HFFc6 (cell line): ENCODE results near the gene ADGRA1. TPM values are rescaled to one million over a fixed set of nuclear protein-coding genes. Genes with fewer than 3 reads are reported as not detected.

ENCODE experiments used
- DNase-seq: peaks from one replicate; pipeline ENCODE4 v3.0.0-alpha.2; 2018
- H3K27ac Mint-ChIP-seq: 2 replicates; pipeline ENCODE4 v1.8.0; 2020; ENCODE audit warnings: mild to moderate bottlenecking, mixed read lengths
- H3K27me3 Mint-ChIP-seq: 2 replicates; pipeline ENCODE4 v1.8.0; 2021; ENCODE audit warnings: mild to moderate bottlenecking, moderate library complexity, mixed read lengths; ENCODE audit not compliant: insufficient read depth
- H3K36me3 Mint-ChIP-seq: 2 replicates; pipeline ENCODE4 v1.8.0; 2021; ENCODE audit warnings: low read depth, mixed read lengths
- H3K4me1 Mint-ChIP-seq: 2 replicates; pipeline ENCODE4 v1.8.0; 2020; ENCODE audit warnings: low read depth, mixed read lengths
- H3K4me3 Mint-ChIP-seq: 2 replicates; pipeline ENCODE4 v1.8.0; 2020; ENCODE audit warnings: mild to moderate bottlenecking, moderate library complexity, mixed read lengths
- H3K9me3 Mint-ChIP-seq: 2 replicates; pipeline ENCODE4 v1.8.0; 2020; ENCODE audit warnings: mild to moderate bottlenecking, mixed read lengths
- total RNA-seq, 6 experiments: library from RNA; stranded (reverse); fragmentation: NEBNext Ultra II Directional; extraction: Animal tissue kit (Norgen Biotek cat#: 25700); gene quantifications; 2 replicates in 1 of 6; 3 replicates in 5 of 6; pipeline ENCODE4 v1.2.3, GENCODE V29; 2021
- TF ChIP-seq, protein P1 (sequence below): fragments of 200-600 bp; sonication (generic); IDR thresholded peaks from 2 replicates; pipeline ENCODE4 v1.5.0; 2021; ENCODE audit warnings: antibody characterized with exemption, mild to moderate bottlenecking

Gene ADGRA1
- total RNA-seq, 6 experiments from 2014 or later, result not detected

DNA sequence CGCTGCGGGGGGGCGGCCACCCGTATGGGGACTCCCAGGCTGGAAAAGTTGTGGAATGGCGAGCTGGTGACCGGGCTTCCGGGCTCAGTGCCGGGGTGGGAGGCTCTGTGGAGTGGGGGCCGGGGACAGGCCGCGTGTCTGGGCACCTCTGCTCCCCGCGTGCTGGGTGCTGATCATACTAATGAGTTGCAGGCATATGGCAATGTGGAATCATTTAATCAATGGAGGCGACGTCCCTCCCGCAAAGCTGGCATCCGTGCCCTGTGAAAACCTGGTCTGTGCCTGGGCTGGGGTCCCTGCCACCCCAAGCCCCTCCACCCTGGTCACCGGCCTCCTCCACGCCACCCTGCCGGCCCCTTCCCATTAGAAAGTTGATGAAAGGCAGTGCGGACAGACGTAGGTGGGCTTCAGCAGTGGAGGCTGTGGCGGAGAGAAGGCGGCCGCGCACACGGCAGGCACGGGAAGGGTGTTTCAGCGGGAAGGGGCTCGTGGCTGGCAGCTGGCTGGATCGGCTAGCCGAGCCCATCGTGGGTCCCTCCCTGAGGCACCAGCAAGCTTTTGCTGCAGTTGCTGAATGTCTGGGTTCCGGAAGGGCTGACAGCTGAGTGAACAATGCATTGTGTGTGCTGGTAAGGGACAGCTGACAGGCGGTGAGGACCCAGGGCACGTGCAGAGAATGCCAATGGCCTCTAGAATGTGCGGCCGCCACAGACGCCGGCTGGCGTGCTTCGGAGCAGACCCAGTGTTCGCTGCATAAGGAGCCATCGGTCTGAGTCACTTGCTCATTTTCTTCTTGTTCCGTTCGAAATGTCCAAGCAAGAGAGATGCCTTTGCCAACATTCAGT is 1.5 kb downstream of the ADGRA1 start:
- H3K27me3 Mint-ChIP-seq, result peaks cover 19% of the 10 kb centered on the region
- no peaks in the 10 kb centered on the region for H3K9me3 Mint-ChIP-seq
- TF ChIP-seq, protein P1, sequence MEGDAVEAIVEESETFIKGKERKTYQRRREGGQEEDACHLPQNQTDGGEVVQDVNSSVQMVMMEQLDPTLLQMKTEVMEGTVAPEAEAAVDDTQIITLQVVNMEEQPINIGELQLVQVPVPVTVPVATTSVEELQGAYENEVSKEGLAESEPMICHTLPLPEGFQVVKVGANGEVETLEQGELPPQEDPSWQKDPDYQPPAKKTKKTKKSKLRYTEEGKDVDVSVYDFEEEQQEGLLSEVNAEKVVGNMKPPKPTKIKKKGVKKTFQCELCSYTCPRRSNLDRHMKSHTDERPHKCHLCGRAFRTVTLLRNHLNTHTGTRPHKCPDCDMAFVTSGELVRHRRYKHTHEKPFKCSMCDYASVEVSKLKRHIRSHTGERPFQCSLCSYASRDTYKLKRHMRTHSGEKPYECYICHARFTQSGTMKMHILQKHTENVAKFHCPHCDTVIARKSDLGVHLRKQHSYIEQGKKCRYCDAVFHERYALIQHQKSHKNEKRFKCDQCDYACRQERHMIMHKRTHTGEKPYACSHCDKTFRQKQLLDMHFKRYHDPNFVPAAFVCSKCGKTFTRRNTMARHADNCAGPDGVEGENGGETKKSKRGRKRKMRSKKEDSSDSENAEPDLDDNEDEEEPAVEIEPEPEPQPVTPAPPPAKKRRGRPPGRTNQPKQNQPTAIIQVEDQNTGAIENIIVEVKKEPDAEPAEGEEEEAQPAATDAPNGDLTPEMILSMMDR, result no peak
- H3K27ac Mint-ChIP-seq, result no peak overlapping the region
- H3K4me3 Mint-ChIP-seq, result no peak overlapping the region
- no peak for DNase-seq
- H3K36me3 Mint-ChIP-seq, result no peaks in the 10 kb centered on the region
- H3K4me1 Mint-ChIP-seq, result no peaks in the 10 kb centered on the region

- no peaks in the 10 kb centered on the region for H3K9me3 Mint-ChIP-seq
- DNase-seq, result no peak
- H3K27me3 Mint-ChIP-seq, result peaks cover 25% of the 10 kb centered on the region
- TF ChIP-seq, protein P1, result no peak
- H3K4me1 Mint-ChIP-seq, result no peaks in the 10 kb centered on the region
- no peak overlapping the region for H3K27ac Mint-ChIP-seq
- H3K4me3 Mint-ChIP-seq, result no peak overlapping the region
- H3K36me3 Mint-ChIP-seq, result no peaks in the 10 kb centered on the region
Observed at GRCh38 chr10:133090101-133090500, 2.4 kb downstream of the ADGRA1 start.

- Mint-ChIP-seq H3K27ac (no peak overlapping the region), H3K4me1 (no peaks in the 10 kb centered on the region), H3K4me3 (no peak overlapping the region), H3K9me3 (no peaks in the 10 kb centered on the region), H3K27me3 (peaks cover 25% of the 10 kb centered on the region), H3K36me3 (no peaks in the 10 kb centered on the region)
- TF ChIP-seq, protein P1, result no peak
- DNase-seq, result no peak
Observed at GRCh38 chr10:133090654-133091053, 2.9 kb downstream of the ADGRA1 start.

GRCh38 chr10:133091316-133091715 is 3.6 kb downstream of the ADGRA1 start:
- Mint-ChIP-seq H3K4me1 (no peaks in the 10 kb centered on the region), H3K4me3 (no peak overlapping the region), H3K27ac (no peak overlapping the region), H3K36me3 (no peaks in the 10 kb centered on the region), H3K27me3 (peaks cover 25% of the 10 kb centered on the region), H3K9me3 (no peaks in the 10 kb centered on the region)
- no peak for DNase-seq
- TF ChIP-seq, protein P1, result no peak

GRCh38 chr10:133093291-133093690 is 5.6 kb downstream of the ADGRA1 start:
- no peaks in the 10 kb centered on the region for H3K9me3 Mint-ChIP-seq
- H3K27me3 Mint-ChIP-seq, result peaks cover 21% of the 10 kb centered on the region
- DNase-seq, result no peak
- no peak overlapping the region for H3K4me3 Mint-ChIP-seq
- no peaks in the 10 kb centered on the region for H3K4me1 Mint-ChIP-seq
- TF ChIP-seq, protein P1, result no peak
- no peak overlapping the region for H3K27ac Mint-ChIP-seq
- no peaks in the 10 kb centered on the region for H3K36me3 Mint-ChIP-seq
